Measurements from ENCODE around the gene DGCR2.

GRCh38 chr22:19063581-19064353 is 58.4 kb downstream of the DGCR2 start:
- TF ChIP-seq SMAD1 (IDR thresholded peaks at IDR 0.05; ENCODE audit: low read depth, partially characterized antibody), result no peak
- no peak for TF ChIP-seq NFYB (IDR thresholded peaks at IDR 0.05; ENCODE audit: insufficient read depth, low read depth, low read length)
- no peak for TF ChIP-seq CTCF (IDR thresholded peaks at IDR 0.05 in 2 of 3, conservative IDR thresholded peaks at IDR 0.05 in 1 of 3; ENCODE audit: control insufficient read depth in 2 of 3, extremely low read depth in 1 of 3, insufficient read depth in 1 of 3, low read depth in 3 of 3, low read length in 3 of 3)
- TF ChIP-seq PML (IDR thresholded peaks at IDR 0.05; ENCODE audit: low read length), result no peak
- no peak for TF ChIP-seq BHLHE40 (IDR thresholded peaks at IDR 0.05; ENCODE audit: borderline replicate concordance in 1 of 2, low read depth in 2 of 2, low read length in 1 of 2)
